HG02759 (cell line): ENCODE measurements around the gene MRPS15.
"Not testable (repeated sequence)": the region's sequence is repeated elsewhere in the genome, so short reads cannot be mapped to it uniquely, and the experiment has no call there.

Experiments used
- ATAC-seq: cut with Tn5 transposase; IDR thresholded peaks from one replicate; pipeline ENCODE4 v1.9.1; 2021; ENCODE audit warnings: mild to moderate bottlenecking, moderate library complexity; ENCODE audit not compliant: unreplicated experiment

The MRPS15 gene

DNA sequence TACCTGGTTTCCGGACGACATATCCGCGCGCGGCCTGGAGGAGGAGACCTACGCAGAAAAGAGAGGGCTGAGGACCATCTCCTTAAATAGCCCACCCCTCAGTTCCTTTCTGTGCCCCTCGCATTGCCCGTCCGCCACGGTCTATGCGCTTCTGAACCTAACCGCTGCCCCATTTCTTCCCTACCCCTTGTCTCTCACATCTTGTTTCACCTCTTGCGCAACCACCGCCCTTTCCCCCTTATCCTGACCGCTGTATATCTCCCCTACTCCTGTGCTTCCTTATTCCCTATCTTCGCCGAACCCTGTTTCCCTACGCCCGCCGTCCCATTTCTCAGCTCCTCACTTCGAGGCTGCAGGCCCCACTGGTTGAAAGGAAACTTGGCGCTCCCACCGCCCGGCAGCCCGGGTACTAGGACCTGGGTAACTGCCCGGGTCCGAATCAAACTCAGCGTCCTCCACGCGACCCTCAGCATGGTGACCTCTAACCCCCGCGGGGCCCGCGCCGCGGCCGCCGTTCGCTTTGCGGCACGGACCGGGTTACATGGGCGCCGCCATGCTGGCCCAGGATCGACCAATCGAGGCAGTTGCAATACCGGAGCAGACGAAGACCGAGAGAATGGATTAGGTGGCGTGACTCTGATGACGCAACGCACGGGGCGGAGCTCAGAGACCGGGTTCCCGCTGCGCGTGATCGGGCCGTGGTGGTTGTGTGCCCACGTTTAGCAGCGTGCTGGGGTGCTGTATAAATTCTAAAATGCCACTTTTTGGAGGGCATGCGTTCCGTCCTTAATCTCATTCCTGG is at the start of gene MRPS15:
TSS of gene MRPS15 (minus strand) at position 582 of the 802 bp plus-strand sequence. CDS start at position 473, 109 bp downstream.
- peak; percentile 92 for ATAC-seq

DNA sequence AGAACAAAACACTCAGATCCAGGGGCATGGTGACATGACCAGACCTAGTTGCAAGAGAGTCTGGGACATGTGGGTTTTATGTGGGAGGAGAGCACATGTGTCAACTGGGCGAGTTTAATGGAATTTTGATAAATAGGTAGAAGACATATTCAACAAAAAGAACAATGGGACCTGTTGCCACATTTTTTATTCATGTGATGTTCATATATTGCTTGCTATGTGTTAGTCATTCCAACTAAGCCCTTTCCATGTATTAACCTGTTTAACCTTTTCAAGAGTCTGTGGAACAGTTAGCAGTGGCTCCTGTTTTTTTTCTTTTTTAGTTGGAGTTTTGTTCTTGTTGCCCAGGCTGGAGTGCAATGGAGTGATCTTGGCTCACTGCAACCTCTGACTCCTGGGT is 48.7 kb upstream of the MRPS15 start:
- no peak for ATAC-seq

DNA sequence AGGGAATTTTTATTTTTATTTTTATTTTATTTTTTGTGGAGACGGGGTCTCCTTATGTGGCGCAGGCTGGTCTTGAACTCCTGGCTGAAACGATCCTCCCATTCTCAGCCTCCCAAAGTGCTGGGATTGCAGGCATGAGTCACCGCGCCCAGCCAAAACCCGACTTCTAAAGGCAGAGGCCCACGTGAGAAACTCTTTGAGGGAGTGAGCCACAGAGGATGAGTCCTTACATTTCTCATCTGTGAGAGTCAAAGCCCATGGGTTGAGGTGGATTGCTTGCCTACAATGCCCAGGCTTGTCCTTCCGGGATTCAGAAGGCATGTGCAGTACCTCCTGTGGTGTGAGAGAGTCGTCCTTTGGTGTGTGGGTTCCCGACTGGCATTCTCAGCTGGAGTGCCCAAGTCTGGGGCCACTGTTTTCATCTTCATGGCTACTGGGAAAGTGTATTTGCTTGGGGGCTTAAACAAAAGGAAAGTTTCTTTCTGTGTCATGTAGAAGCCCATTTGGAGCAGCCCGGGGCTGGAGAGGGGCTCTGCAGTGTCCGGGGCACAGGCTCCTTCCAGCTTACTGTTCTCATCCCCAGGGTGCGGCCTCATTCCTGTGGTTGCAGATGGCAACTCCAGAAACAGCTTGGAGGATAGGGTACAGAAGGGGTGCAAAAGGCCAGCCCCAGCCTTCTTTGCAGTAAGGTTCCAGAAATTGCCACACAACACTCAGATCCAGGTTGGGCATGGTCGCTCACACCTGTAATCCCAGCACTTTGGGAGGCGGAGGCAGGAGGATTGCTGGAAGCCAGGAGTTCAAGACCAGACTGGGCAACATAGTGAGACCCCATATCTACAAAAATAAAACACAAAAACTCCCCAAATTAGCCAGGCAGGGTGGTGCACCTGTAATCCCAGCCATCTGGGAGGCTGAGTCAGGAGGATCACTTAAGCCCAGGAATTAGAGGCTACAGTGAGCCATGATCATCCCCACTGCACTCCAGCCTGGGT is 47.9 kb upstream of the MRPS15 start:
- no peak for ATAC-seq

DNA sequence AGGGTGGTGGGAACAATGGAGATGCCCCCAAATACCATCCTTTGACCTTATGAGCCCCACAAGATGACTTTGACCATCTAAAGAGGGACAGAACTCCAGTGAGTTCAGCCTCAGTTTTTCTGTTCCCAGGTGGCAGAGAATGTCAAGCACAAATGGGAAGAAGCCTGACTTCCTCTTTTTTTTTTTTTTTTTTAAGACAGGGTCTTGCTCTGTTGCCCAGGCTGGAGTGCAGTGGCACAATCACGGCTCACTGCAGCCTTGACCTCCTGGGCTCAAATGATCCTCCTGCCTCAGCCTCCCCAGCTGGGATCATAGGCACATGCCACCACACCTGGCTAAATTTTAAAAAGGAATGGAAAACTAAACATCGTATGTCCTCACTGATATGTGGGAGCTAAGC is 47.0 kb upstream of the MRPS15 start:
- not testable (repeated sequence) for ATAC-seq

DNA sequence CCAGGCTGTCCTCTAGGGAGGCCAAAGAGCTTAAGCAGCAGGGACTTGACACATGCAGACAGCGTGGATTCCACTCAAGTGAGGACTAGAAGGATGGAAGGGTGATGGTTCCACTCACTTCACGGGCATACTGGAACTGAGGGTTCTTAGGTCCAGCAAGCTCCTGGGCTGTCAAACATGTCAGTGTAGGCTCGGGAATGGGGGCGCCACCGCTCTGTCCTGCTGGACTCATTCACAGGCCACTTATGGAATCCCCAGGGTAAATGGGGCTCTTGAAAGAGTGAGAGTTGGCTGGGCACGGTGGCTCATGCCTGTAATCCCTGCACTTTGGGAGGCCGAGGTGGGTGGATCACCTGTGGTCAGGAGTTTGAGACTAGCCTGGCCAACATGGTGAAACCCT is 46.2 kb upstream of the MRPS15 start:
- no peak for ATAC-seq

DNA sequence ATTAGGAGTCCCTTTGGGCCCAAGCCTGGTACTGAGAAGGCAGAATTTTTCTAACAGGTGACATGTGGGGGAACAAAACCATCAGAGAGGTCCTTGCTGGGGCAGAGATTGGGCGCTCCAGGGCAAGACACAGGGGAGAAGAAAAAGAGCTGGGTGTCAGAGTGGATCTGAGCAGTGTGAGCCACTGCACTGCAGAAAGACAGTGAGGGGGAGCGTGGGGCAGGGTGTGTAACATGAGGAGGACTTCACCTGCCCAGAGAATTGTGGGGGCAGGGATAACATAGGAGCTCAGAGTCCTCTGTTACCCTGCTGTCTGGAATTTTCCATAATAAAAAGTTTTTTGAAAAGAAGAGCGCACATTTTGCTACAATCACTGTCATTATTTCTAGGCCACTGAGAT is 44.1 kb upstream of the MRPS15 start:
- ATAC-seq: no peak

DNA sequence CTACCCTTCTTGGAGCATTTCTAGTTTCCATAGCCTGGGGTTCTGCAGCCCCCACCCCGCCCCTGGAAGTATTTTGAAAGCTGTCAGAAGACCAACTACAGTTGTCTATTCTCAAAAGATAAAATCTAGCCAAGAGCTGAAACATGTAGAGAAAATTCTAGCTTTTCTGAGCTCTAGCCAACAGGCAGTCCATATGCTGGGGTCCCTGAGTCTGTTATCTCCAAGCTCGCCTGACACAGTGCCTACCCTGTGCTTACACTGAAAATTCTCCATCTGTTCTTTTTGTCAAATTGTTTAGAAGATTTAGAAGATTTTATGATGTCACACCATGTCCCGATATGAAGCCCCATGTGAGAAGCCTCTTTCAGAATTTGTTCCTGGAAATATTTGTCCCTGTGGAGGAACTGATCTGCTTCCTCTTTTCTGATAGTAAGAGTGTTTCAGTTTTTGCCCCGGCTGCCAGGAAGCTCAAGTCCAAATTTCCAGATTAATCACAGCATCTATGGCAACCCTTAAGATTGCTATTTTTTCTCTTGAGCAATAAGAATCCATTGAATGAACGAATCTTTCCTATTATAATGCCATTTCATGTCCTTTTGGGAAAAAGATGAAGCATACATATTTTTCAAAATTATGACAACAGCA is 42.2 kb upstream of the MRPS15 start:
- no peak for ATAC-seq

DNA sequence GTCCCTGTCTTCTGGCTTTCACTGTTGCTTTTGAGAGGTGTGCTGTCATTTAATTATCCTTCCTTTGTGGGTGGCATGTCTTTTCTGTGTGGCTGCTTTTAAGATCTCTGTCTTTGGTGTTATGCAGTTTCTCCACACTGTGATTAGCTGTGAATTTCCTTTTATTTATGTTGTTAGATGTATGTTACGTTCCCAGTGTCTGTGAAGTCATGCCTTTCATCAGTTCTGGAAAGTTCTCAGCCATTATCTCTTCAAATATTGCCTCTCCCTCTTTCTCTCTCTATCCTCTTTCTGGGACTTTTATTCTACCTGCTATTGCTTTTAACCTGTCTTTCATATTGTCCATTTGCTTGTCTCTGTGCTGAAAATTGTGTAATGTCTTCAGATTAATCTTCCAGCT is 39.5 kb upstream of the MRPS15 start:
- ATAC-seq: no peak

DNA sequence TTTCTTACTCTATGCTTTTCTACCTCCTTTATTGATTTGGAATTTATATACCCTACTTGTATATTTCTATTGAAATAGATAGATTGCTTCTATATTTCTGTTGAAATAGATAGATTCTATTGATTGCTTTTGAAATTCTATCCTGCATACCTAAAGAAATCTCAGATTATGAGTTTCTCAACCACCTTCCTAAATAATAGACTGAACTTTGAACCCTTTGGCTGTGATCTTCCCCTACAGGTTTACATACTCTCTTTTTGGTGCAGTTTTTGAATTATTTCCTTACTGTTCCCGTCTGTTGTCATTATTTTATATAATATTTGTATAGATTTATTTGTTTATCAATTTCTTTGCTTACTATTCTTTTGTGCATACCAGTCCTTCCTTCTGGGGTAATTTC is 39.0 kb upstream of the MRPS15 start:
- ATAC-seq: no peak

DNA sequence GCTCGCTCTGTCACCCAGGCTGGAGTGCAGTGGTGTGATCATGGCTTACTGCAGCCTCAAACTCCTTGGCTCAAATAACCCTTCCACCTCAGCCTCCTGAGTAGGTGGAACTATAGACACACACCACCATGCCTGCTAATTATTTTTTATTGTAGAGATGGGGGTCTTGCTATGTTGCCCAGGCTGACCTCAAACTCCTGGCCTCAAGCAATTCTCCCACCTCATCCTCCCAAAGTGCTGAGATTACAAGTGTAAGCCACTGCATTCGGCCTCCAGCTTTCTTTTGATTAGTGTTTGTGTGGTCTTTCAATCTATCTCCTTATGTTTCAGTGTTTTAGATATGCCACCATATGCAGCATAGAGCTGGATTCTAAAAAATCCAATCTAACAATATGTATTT is 38.4 kb upstream of the MRPS15 start:
- no peak for ATAC-seq

DNA sequence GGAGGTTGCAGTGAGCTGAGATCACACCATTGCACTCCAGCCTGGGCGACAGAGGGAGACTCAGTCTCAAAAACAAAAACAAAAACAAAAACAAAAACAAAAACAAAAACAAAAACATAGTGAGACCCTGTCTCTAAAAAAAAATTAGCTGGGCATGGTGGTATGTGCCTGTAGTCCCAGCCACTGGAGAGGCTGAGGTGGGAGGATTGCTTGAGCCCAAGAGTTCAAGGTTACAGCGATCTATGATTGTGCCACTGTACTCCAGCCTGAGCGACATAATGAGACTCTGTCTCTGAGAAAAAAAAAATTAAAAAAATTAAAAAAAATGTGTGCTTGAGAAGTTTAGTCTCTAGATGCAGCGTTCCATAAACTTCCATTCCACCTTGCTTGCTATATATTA is 37.7 kb upstream of the MRPS15 start:
- not testable (repeated sequence) for ATAC-seq

DNA sequence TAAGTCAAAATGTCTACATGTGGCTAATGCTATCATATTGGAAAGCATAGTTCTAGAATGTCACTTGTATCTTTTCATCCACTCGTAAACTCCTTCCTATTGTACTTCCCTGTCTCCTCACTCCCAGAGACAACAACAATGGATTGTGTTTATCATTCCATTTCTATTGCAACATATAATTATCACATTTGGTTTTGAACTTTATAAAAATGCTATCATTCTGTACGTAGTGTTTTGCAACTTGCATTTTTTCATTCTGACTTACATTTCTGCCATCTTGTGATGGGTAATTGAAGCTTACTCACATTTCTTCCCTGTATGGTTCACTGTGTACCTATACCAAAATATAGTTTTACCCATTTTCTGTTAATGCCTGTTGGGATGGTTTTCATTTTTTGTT is 33.0 kb upstream of the MRPS15 start:
- ATAC-seq: no peak

DNA sequence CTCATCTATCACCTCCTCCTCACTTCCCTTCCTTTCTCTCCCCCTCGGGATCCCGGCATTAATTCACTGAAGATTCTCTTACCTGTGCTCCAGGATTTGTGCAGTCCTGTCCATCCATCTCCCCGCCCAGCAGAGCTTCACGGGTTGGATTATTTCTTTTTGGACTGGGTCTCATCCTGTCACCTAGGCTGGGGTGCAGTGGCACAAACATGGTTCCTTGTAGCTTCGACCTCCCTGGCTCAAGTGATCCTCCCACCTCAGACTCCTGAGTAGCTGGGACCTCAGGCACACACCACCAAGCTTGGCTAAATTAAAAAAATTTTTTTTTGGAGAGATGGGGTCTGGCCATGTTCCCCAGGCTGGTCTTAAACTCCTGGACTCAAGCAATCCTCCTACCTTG is 30.8 kb upstream of the MRPS15 start:
- no peak for ATAC-seq

DNA sequence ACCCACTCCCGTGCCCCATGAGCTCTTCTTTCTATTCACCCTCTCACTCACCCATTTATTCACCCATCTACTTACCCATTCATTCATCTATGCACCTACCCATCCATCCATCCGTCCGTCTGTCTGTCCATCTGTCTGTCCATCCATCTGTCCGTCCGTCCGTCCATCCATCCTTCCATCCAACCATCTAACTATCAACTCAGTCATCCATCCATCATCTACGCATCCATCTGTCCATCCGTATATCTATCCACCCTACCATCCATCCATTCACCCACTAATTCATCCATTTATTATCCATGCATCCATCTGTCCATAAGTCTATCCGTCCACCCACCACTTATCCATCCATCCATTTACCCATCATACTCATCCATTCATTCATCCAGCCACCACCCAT is 29.3 kb upstream of the MRPS15 start:
- ATAC-seq: no peak

DNA sequence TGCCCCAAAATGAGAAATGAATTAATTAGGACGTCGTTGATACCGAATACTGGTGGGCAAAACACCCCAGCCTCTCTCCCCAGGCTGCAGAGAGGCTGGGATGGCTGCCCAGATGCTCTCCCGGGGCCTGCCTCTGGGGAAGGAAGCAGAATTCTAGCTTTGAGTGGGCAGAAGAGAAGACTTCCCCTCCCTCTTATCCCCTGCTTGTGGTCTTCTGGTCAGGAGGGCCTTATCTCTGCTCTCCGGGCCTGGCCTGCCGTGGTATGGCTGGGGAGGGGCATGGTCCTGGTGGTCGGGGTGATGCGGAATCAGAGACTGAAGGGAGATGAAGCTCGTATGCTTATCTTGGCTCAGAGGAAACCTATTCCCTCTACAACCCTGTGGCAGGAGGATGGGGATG is 28.3 kb upstream of the MRPS15 start:
- no peak for ATAC-seq

DNA sequence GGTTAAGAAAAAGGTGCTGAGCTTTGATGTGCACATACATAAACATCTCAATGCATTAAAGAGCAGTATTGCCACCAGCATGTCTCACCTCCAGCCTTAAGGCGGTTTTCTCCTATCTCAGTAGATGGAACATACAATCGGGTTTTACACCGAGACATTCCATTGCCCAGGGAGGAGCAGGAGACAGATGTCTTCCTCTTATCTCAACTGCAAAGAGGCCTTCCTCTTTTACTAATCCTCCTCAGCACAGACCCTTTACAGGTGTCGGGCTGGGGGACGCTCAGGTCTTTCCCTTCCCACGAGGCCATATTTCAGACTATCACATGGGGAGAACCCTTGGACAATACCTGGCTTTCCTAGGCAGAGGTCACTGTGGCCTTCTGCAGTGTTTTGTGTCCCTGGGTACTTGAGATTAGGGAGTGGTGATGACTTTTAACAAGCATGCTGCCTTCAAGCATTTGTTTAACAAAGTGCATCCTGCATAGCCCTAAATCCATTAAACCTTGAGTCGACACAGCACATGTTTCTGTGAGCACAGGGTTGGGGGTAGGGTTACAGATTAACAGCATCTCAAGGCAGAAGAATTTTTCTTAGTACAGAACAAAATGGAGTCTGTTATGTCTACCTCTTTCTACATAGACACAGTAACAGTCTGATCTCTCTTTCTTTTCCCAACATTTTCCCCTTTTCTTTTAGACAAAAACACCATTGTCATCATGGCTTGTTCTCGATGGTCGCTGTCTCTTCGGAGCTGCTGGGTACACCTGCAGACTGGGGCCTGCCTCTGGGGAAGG is 25.3 kb upstream of the MRPS15 start:
- ATAC-seq: not testable (repeated sequence)

DNA sequence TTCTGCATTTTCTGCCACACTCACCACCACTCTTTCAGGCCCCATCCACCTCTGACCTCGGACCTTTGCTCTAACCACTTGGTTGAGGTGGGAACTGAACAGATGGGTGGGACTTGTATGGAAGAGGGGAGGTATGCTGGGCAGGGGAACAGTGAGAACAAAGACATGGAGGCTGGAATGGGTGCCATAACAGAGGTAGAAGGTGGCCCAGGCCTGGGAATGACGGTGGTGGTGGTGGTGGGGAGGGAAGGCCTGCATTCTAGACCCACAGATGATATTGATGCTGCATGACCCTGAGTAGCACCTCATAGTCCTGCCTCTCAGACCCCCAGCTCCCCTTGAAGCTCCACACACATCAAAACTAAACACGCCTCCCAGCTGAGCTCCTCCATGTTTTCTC is 23.7 kb upstream of the MRPS15 start:
- ATAC-seq: no peak

DNA sequence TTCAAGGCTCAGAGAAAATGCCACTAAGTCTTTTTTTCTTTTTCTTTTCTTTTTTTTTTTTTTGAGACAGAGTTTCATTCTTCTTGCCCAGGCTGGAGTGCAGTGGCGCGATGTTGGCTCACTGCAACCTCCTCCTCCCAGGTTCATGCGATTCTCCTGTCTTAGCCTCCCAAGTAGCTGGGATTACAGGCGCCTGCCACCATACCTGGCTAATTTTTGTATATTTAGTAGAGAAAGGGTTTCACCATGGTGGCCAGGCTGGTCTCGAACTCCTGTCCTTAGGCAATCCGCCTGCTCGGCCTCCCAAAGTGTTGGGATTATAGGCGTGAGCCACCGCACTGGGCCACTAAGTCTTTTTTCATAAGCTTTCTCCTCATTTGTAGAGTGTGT is 23.1 kb upstream of the MRPS15 start:
- not testable (repeated sequence) for ATAC-seq

DNA sequence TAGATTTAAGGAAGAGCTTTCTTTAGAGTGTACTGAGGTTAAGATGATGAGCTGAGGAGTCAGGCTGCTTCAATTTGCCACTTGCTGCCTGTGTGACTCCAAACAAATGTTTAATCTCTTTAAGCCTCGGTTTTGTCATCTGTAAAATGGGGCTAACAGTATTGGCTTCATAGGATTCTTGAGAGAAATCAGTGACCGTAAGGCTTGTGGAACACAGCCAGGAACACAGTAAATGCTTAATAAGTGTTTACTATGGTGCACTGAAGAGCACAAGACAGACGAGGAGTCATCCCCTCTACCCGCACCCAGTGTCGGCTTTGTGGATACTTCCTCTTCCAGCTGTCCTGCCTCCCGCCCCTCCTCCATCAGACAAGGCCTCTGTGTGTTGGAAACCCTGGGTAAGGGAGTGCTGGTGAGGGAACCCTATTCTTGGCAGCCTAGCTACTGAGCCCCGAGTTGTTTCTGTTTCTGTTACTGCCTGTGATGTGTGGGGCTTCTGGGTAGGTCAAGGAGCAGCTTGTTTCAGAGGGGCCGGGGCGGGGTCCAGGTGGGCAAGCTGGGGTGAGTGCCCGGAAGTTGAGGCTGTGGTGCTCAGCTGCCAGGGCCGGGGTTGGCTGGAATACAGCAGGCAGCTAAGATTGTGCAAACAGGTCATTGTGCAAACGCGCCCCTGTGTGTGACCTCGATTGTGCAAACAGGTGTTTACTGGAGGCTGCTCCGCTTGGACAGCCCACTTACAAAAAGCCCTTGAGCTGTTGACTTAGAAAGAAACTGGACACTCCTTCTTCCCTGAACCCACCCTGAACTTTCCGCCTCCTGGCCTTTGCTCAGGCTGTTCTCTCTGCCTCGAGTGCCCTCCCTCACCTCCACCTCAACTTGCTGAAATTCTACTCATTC is 22.5 kb upstream of the MRPS15 start:
- ATAC-seq: no peak

DNA sequence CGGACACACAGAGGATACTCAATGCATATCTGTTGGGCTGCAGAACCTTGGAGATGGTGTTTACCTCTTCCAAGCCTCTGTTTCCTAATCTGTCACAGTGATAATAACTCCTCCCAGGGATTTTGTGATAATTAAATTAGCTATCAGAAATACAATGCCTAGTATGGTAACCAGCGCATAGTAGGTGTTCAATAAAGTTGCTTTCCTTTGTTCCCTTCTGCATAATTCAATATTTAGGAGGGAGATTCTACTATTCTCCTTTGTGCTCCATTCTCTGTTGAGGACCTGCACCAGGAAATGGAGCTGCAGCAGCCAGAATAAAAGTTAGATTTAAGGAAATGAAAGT is 21.9 kb upstream of the MRPS15 start:
- ATAC-seq: no peak
